Regular cardiac myocyte (primary cell): ENCODE measurements around the gene ZNF554. TPM values are rescaled to one million over a fixed set of nuclear protein-coding genes. Genes with fewer than 3 reads are reported as not detected.

Source experiments
- total RNA-seq: library from RNA; depleted of rRNA; stranded (reverse); fragments of >200 nt; gene quantifications from 2 replicates; pipeline ENCODE4 v1.2.3, GENCODE V29; 2014

The ZNF554 gene
- total RNA-seq: 1.9 and 6.5 TPM in 2 replicates

DNA sequence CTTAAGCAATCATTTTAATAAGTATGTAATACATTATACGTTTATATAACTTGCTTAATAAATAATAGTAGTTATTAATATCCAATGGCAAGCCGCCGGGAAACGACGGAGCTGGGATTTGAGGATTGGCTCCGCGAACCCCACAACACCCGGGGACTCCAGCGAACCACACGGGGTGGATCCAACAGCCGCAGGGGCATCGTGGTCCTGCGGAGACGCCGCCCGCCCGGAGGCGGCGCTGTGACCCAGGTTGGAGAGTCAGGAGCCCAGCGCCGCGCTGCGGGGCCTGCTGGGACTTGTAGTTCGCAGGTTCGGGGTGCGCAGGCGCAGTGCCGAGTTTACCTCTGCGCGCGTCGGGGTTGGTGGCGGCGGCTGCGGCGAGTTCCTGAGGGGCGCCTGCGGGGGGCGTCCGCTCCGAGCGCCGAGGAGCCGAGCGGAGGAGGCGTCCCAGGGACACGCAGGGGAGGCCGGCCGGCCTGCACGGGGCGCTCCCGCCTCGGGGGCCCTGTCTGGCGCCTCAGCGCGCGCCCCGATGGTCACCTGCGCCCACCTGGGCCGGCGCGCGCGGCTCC is at the start of gene ZNF554:
Gene ZNF554, plus strand, starts transcription at position 329 of the 572 bp plus-strand sequence. Its CDS starts 204 bp downstream, at position 533.

GRCh38 chr19:2782936-2783780 is 36.5 kb upstream of the ZNF554 start, which contains the start of gene SGTA:
Gene SGTA, minus strand, starts transcription at chr19:2783273. Its CDS starts 14,205 bp downstream, at chr19:2769068.

DNA sequence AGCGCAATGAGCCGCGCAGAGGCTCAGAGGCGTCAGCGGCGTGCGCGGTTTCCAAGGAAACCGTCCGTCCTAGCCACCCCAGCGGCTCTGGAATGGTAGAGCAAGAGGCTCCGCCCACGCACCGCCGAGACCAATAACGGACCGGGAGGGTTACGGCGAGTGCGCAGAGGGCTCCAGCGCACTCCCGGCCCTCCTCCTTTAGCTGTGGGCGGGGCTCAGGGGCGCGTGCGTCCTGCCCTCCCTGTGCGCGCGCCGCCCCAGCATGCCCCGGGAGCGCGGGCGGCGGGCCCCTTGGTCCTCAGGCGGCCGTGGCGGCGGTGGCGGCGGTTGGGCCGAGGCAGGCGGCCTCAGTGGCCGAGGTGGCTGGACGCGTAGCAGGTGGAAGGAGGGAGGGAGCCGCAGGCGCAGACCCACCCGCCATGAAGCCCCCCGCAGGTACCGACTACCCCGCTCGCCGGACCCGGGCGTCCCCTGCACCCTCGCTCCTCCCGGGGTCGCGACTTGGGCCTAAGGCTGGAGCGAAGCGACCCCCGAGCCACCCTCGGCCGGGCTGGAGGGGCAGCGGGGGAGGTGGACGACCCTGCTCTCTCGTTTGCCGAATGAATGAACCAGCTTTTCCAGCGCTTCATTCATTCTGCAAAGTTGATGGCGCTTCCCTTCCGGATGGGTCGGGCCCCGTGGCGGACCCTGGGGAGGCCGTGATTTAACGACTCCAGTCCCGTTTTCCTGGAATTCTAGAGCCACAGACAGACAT is 34.2 kb upstream of the ZNF554 start, which contains the start of gene THOP1:
Gene THOP1, plus strand, starts transcription at position 260 of the 754 bp plus-strand sequence. Its CDS starts 160 bp downstream, at position 420.

GRCh38 chr19:2840794-2841791 is 21.4 kb downstream of the ZNF554 start, which contains the start of gene ZNF555:
Gene ZNF555, plus strand, starts transcription at chr19:2841475. Its CDS starts 98 bp downstream, at chr19:2841573.

GRCh38 chr19:2867025-2867991 is 47.6 kb downstream of the ZNF554 start, which contains the start of gene ZNF556:
Gene ZNF556, plus strand, starts transcription at chr19:2867335. Its CDS starts 87 bp downstream, at chr19:2867422.

Other genes starting within 250 kb of the ZNF554 start
- under 0.01 TPM in 2 replicates for gene GNG7, start 117.2 kb upstream of the ZNF554 start, total RNA-seq
- gene DIRAS1, start 98.5 kb upstream of the ZNF554 start, total RNA-seq: 0.19 and 0.85 TPM in 2 replicates
- gene SLC39A3, start 79.9 kb upstream of the ZNF554 start, total RNA-seq: 24.5 and 31.4 TPM in 2 replicates
- 24.2 and 52.0 TPM in 2 replicates for gene SGTA, start 36.6 kb upstream of the ZNF554 start, total RNA-seq
- 45.4 and 161 TPM in 2 replicates for gene THOP1, start 34.4 kb upstream of the ZNF554 start, total RNA-seq
- 5.2 and 6.8 TPM in 2 replicates for gene ZNF555, start 21.6 kb downstream of the ZNF554 start, total RNA-seq
- gene ZNF556, start 47.5 kb downstream of the ZNF554 start, total RNA-seq: 0.58 and 1.4 TPM in 2 replicates
- gene ZNF57, start 81.1 kb downstream of the ZNF554 start, total RNA-seq: 5.2 and 5.6 TPM in 2 replicates
- 2.3 and 4.2 TPM in 2 replicates for gene ZNF77, start 125.1 kb downstream of the ZNF554 start, total RNA-seq
- gene TLE6, start 157.7 kb downstream of the ZNF554 start, total RNA-seq: 0.77 and 1.7 TPM in 2 replicates
- gene TLE2, start 209.4 kb downstream of the ZNF554 start, total RNA-seq: 0.58 and 3.4 TPM in 2 replicates
- 73.0 and 113 TPM in 2 replicates for gene TLE5, start 242.6 kb downstream of the ZNF554 start, total RNA-seq